Cardiac muscle cell (in vitro differentiated cells and primary cell): ENCODE results near the gene KCNQ2. TPM values are rescaled to one million over a fixed set of nuclear protein-coding genes. Genes with fewer than 3 reads are reported as not detected.

ENCODE experiments used
- DNase-seq, 2 donors: peaks; one replicate each; pipeline versions ENCODE4 v3.0.0 to v3.0.0-alpha.2; 2010 to 2017; ENCODE audit warnings: low read depth in 1 of 2, low spot score in 1 of 2
- H3K27ac ChIP-seq: fragments of 200-600 bp; sonication (generic); 2 replicates; pipeline ENCODE4 v1.5.1; 2016
- H3K27me3 ChIP-seq: fragments of 200-600 bp; sonication (generic); 2 replicates; pipeline ENCODE4 v1.6.0; 2016; ENCODE audit warnings: control low read depth
- H3K36me3 ChIP-seq: fragments of 200-600 bp; sonication (generic); 2 replicates; pipeline ENCODE4 v1.5.1; 2016; ENCODE audit warnings: control low read depth
- H3K4me1 ChIP-seq: fragments of 200-600 bp; sonication (generic); 2 replicates; pipeline ENCODE4 v1.8.1; 2017; ENCODE audit warnings: low read depth, mild to moderate bottlenecking, mixed run types
- H3K4me3 ChIP-seq: fragments of 200-600 bp; sonication (generic); 2 replicates; pipeline ENCODE4 v1.5.1; 2016; ENCODE audit warnings: mild to moderate bottlenecking
- H3K9me3 ChIP-seq: fragments of 200-600 bp; sonication (generic); 2 replicates; pipeline ENCODE4 v1.5.1; 2017; ENCODE audit warnings: low read depth, mild to moderate bottlenecking, control low read depth
- polyA plus RNA-seq: library from polyadenylated mRNA; unstranded; fragments of >200 nt; fragmentation: Nextera tagmentation; extraction: Ambion mirVana; gene quantifications from 2 replicates; pipeline ENCODE4 v1.2.1, GENCODE V29; 2016
- total RNA-seq: library from RNA; depleted of rRNA; stranded (reverse); fragments of >200 nt; gene quantifications from 2 replicates; pipeline ENCODE4 v1.2.3, GENCODE V29; 2016
- TF ChIP-seq, protein P1 (sequence below): IDR thresholded peaks from 2 replicates; pipeline ENCODE4 v1.5.1; 2012; ENCODE audit warnings: low read depth, mild to moderate bottlenecking, low read length

Gene KCNQ2
- total and polyA plus RNA-seq, 2 experiments from 2014 or later, result 13.7 to 18.6 TPM

DNA sequence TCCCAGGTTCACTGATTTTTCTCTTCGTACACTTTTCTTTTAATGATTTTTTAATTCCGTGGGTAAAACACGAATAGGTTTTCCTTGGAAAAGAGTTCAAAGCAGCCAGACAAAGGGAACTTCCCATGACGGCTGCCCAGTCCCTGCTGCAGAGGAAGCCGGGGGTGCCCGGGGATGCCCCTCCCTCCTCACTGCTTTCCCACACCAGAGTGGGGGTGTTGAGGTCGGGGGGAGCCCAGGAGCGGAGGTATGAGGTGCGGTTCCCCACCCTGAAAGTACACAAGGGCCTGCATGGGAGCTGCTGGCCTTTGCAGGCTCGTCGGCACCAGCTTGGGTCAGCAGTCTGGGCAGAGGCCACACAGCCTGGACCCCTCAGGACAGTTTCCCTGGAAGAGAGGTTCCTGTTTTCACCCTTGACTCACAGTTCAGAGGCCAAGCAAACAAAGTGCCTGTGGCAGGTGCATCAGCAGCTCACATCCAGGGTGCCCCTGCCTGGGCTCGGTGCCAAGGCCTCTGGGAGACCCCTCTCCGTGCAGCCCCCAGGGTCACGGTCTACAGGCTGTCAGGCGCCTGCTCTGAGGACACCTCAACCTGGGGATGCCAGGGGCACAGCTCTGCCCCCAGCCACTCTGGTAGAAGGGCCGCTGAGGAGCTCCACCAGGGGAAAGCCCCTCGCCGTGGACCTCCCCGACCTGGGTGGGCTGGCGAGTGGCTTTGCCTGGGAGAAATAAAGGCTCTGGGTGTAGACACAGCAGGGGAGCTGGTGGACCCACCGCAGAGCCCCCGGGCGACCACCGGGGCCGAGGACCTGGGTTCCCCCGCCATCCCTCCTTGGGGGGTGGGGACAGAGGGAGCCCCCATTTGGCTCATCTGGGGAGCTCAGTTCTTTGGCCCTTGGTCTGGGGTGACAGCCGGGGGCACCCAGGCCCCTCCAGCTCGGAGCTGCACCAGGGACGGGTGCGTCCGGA, 95.9 kb downstream of the KCNQ2 start:
- H3K27ac ChIP-seq, result no peak overlapping the region
- no peak overlapping the region for H3K4me3 ChIP-seq
- no peak for DNase-seq
- H3K4me1 ChIP-seq, result peaks cover 15% of the 10 kb centered on the region
- no peaks in the 10 kb centered on the region for H3K36me3 ChIP-seq
- TF ChIP-seq, protein P1, sequence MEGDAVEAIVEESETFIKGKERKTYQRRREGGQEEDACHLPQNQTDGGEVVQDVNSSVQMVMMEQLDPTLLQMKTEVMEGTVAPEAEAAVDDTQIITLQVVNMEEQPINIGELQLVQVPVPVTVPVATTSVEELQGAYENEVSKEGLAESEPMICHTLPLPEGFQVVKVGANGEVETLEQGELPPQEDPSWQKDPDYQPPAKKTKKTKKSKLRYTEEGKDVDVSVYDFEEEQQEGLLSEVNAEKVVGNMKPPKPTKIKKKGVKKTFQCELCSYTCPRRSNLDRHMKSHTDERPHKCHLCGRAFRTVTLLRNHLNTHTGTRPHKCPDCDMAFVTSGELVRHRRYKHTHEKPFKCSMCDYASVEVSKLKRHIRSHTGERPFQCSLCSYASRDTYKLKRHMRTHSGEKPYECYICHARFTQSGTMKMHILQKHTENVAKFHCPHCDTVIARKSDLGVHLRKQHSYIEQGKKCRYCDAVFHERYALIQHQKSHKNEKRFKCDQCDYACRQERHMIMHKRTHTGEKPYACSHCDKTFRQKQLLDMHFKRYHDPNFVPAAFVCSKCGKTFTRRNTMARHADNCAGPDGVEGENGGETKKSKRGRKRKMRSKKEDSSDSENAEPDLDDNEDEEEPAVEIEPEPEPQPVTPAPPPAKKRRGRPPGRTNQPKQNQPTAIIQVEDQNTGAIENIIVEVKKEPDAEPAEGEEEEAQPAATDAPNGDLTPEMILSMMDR, result no peak
- H3K9me3 ChIP-seq, result no peaks in the 10 kb centered on the region
- H3K27me3 ChIP-seq, result peaks cover 11% of the 10 kb centered on the region

DNA sequence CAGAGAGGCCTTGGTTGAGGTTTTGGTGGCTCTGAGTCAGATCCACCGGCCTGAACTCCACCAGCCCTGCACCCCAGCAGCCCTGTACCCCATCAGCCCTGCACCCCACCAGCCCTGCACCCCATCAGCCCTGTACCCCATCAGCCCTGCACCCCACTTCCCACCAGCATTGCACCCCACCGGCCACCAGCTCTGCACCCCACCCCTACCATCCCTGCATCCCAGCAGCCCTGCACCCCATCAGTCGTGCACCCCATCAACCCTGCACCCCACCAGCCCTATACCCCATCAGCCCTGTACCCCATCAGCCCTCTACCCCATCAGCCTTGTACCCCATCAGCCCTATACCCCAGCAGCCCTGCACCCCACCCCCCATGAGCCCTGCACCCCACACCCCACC, 97.0 kb downstream of the KCNQ2 start:
- DNase-seq, result no peak
- TF ChIP-seq, protein P1, result no peak
- no peak overlapping the region for H3K4me3 ChIP-seq
- H3K9me3 ChIP-seq, result no peaks in the 10 kb centered on the region
- no peaks in the 10 kb centered on the region for H3K36me3 ChIP-seq
- peaks cover 12% of the 10 kb centered on the region for H3K27me3 ChIP-seq
- H3K4me1 ChIP-seq, result peaks cover 23% of the 10 kb centered on the region
- no peak overlapping the region for H3K27ac ChIP-seq

DNA sequence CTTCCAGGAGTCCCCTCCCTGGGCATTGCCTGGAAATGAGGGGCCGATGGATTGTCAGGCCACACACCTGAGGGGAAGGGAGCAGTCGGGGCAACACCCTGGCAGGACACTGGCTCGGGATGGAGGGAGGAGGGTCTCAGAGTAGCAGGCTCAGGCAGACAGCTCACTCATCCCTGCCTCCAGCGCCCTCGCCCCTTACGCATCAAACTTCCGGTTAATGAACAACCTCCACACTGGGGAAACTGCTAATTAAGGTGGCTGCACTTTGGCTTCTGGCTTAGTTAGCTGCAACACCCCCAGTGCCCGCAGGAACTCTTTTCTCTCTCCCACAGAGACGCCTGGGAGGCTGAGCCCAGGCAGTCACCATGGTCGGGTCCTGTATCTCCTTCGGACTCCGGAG, 98.0 kb downstream of the KCNQ2 start:
- no peaks in the 10 kb centered on the region for H3K9me3 ChIP-seq
- H3K4me3 ChIP-seq, result no peak overlapping the region
- TF ChIP-seq, protein P1, result no peak
- peaks cover 28% of the 10 kb centered on the region for H3K4me1 ChIP-seq
- no peak overlapping the region for H3K27ac ChIP-seq
- no peak for DNase-seq
- peaks cover 12% of the 10 kb centered on the region for H3K27me3 ChIP-seq
- no peaks in the 10 kb centered on the region for H3K36me3 ChIP-seq

DNA sequence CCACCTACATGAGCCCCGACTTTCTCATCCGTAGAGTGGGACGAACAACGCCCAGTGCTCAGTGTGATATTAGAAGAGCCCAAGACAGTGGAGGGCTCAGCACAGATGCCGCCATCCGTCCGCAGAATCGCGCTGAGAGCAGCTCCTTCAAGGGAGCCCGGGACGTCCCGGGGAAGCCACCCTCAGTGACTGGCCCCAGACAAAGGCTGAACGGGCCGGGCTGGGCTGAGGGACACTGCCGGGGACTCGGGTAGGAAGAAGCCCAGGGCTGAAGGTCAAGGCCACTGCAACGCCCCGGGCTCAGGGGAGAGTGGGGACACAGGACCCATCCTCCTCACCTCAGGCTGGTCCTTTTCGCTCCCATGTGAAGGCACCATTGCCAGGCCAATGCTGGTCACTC, 98.5 kb downstream of the KCNQ2 start:
- TF ChIP-seq, protein P1, result no peak
- no peaks in the 10 kb centered on the region for H3K36me3 ChIP-seq
- H3K9me3 ChIP-seq, result no peaks in the 10 kb centered on the region
- H3K27ac ChIP-seq, result no peak overlapping the region
- H3K4me3 ChIP-seq, result no peak overlapping the region
- H3K27me3 ChIP-seq, result peaks cover 12% of the 10 kb centered on the region
- DNase-seq, result no peak
- peaks cover 28% of the 10 kb centered on the region for H3K4me1 ChIP-seq

DNA sequence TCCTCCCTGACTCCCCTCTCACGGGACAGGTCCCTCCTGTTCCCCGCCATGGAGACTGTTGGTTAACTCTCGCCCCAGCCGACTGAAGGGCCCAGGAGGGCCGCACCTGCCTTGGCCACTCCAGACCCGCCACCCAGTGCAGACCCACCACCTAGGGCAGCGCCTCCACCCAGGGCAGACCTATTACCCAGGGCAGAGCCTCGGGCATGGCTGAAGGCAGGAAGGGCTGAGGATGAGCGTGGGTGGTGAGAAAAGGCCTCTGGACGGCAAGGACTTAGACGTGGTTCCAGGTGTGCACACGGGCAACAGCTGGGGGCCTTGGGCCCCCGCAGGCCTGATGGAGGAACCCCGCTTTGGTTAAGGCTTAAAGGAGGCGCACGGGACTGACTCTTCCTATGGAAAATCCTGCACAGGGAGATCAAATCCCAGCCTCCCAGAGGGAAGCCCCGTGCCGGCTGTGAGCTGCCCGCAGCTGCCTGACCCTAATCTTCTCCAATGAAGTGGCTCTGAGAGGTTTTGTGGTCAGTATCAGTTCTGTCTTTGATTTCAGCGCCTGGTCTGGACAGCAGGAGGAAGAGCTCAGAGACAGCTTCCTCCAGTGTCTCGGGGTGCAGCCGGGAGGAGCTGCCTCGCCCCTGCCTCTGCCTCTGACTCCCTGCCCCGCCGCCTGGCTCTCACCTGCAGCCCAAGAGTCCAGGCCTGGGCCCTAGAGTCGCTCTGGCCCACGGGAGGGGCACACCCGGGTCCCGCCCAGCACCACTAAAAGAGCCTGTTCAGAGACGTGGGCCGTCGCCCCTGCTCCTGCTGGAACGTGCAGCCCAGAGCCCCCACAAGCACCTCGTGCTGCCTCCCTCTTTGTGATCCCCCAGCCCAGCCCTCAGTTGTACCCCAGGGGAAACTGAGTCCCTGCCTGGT, 99.2 kb downstream of the KCNQ2 start:
- H3K36me3 ChIP-seq, result no peaks in the 10 kb centered on the region
- DNase-seq, result peak in 1 of 2 donors; percentile 66
- H3K9me3 ChIP-seq, result no peaks in the 10 kb centered on the region
- TF ChIP-seq, protein P1, result no peak
- no peak overlapping the region for H3K4me3 ChIP-seq
- H3K27me3 ChIP-seq, result peaks cover 12% of the 10 kb centered on the region
- H3K27ac ChIP-seq, result no peak overlapping the region
- H3K4me1 ChIP-seq, result peaks cover 28% of the 10 kb centered on the region
